Pons (tissue), 1 donor: ENCODE results near the gene IKBIP.
A peak's percentile ranks its signal among the peaks of the same experiment; 100 is the strongest.
"Not testable (repeated sequence)": the region's sequence is repeated elsewhere in the genome, so short reads cannot be mapped to it uniquely, and the experiment has no call there.

Experiments used
- DNase-seq: peaks from one replicate; pipeline ENCODE4 v3.0.0-alpha.2; 2016; ENCODE audit warnings: low spot score

The IKBIP gene

GRCh38 chr12:98644712-98645571 is at the start of gene IKBIP, which contains the start of gene APAF1:
IKBIP (minus strand) TSS chr12:98644788; CDS start chr12:98644701, 87 bp downstream.
APAF1 (plus strand) TSS chr12:98645290; CDS start chr12:98648360, 3,070 bp downstream.
- DNase-seq = peak; percentile 95

DNA sequence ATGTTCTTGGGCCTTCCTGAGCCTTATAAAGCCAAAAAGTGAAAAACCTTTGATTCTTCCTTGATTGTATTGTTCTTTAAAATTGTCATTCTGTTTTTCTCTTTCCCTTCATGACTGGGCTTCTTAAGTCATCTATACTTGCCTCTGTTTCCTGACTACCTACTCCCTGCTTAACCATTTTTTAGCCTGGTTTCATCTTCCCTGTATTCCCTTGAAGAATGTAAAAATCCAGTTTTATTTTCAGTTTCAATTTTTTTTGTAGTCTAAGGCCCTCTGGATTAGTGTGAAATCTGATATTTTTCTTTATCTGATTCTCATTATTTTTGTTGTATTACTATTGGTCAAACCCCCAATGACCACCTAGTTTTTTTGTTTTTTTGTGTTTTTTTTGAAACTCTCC is 46.8 kb upstream of the IKBIP start:
- no peak for DNase-seq

- no peak for DNase-seq
Observed at GRCh38 chr12:98686603-98687002, 42.0 kb upstream of the IKBIP start.

DNA sequence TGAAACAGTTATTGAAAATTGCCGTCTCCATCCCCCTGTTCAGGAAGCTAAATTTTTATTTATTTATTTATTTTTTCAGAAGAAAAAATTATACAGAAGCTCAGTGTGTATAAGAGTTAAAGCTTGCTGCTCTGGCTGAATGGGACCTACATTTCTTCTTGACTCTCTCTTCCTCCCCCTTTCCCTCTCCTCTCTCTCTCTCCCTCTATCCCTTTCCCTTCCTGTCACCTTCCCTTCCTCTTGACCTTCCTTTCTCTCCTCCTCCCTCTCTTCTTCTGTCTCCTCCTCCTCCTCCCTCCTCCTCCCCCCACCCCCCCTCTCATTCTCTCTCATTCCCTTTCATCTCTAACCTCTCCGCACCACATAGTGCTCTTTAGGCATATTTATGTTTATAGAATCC is 39.6 kb upstream of the IKBIP start:
- DNase-seq = no peak

DNA sequence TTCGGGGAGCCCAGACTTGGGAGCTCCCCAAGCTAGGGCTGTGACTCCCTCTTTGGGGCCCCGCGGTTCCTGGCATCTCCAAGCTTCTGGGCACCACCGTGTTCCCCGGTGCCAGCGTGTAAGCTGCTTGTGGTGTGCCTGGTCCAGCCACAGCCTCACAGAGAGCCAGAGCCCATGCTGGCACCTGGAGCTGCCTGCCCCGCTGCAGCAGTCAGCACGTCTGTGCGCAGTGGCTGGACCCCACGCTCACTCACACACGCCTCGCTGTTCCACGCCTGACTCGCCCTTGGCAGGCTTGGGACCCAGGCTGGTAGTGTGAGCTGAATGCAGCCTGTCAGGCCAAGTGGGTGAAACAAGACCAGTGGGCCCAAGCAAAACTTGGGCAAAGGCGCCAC is 35.0 kb upstream of the IKBIP start:
- DNase-seq = no peak

- DNase-seq = no peak
Observed at GRCh38 chr12:98678946-98679610, 34.5 kb upstream of the IKBIP start.

- DNase-seq = no peak
Observed at GRCh38 chr12:98678236-98678945, 33.8 kb upstream of the IKBIP start.

DNA sequence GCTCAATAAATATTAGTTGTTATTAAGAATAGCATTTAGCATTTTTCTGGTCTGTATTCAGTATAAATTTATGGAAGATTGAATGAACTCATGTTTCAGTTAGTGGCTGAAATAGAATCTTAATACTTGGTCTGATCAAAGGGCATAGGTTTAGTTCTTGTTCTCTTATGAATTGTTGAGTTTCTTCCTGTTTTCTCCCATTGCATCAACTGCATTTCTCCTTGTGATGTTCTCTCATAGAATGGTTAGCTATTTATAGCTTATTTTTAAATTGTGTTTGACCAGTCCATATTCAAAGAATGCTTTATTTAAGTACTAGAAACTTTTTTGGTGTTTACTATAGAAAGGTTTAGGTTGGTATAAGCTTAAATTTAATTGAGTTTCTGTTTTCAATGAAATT is 30.3 kb upstream of the IKBIP start:
- no peak for DNase-seq

GRCh38 chr12:98671459-98671858 is 26.9 kb upstream of the IKBIP start:
- DNase-seq = no peak

- no peak for DNase-seq
Observed at GRCh38 chr12:98669751-98670150, 25.2 kb upstream of the IKBIP start.

DNA sequence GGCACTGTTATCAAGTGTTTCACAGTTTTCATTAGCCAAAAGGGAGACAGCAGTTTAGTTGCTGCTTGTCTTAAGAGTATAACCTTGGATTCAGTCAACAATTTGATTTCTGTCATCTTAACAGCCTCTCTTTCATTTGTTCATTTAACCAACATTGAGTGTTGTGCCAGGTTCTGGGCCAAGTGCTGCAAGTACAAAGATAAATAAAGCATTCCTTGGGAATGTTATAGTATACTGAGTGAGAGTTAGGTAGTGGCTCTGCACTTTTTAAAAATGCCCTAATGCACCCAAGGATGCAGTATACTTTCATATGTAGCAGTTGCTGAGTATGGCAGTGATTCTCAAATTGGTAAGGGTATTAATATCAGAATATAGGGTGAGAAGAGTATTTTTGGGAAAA is 15.9 kb upstream of the IKBIP start:
- DNase-seq = no peak

GRCh38 chr12:98656289-98657101 is 11.9 kb upstream of the IKBIP start:
- DNase-seq = no peak

GRCh38 chr12:98653866-98654493 is 9.4 kb upstream of the IKBIP start:
- DNase-seq = peak; percentile 81

GRCh38 chr12:98651328-98651727 is 6.7 kb upstream of the IKBIP start:
- DNase-seq = no peak

DNA sequence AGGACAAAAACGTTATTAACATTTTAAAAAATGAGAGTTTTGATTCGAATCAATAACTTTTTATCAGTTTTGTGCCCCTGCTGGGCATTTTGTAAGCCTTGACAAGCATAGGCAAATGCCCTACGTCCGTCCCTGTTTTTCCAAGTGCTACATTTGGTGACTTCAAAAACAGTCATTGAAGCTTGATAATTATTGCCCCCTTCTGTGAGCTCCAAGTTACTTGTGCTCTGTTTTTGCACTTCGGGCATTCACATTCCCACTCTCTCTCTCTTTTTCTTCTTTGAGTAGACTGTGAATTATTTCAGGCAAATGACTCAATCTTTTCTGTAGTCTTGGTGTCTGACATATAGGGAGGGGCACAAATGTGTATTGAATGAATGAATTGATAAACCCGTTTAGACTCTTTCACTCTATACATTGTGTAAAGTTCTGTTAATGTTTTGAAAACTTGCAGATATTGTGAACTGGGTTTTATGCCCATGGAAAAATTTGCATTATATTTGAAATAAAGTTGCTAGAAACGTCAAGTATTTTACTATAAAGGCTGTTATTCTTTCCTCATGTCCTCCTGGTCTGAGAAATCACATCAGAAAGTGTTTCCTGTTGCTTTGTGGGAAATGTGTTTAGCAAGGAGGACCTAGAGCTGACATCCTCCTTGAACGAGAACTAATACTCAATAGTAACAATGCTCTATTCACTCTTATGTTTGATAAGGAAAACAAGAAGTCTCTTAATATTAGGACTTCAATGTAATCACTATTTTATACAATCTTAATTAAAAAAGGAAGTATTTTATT is 1.9 kb upstream of the IKBIP start:
- peak; percentile 35 for DNase-seq

DNA sequence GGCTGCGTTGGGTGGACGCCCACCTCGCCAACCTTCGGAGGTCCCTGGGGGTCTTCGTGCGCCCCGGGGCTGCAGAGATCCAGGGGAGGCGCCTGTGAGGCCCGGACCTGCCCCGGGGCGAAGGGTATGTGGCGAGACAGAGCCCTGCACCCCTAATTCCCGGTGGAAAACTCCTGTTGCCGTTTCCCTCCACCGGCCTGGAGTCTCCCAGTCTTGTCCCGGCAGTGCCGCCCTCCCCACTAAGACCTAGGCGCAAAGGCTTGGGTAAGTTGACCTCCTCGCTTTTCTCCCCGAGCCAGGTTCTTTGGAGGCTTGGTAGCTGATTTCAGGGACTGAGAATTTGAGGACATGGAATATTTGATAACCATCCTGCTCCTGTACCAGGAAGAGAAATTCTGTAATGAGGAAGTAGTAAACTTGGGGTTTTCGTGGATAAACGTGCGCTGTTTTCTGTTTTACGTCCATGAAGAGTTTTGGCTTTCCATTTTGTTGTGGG is 1.0 kb upstream of the IKBIP start:
- DNase-seq = peak; percentile 47

GRCh38 chr12:98644433-98644711 is 216 bp downstream of the IKBIP start:
- DNase-seq = no peak

DNA sequence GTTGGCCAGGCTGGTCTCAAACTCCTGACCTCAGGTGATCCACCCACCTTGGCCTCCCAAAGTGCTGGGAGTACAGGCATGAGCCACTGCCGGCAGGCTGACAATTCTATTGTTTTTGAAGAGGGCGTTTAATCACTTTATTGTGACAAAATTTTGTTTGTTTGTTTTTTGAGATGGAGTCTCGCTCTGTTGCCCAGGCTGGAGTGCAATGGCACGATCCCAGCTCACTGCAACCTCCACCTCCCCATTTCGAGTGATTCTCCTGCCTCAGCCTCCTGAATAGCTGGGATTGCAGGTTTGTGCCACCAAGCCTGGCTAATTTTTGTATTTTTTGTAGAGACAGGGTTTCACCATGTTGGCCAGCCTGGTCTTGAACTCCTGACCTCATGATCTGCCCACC is 1.8 kb downstream of the IKBIP start:
- not testable (repeated sequence) for DNase-seq

GRCh38 chr12:98639491-98639890 is 5.1 kb downstream of the IKBIP start:
- no peak for DNase-seq

GRCh38 chr12:98638009-98638408 is 6.6 kb downstream of the IKBIP start:
- no peak for DNase-seq

- no peak for DNase-seq
Observed at GRCh38 chr12:98637068-98637467, 7.5 kb downstream of the IKBIP start.
